Ishikawa (cell line): ENCODE measurements around the gene PPP2R1A.

ENCODE experiments used
- CEBPB ChIP-seq: IDR thresholded peaks from 2 replicates; pipeline ENCODE4 v1.6.1; 2012
- CREB1 ChIP-seq: IDR thresholded peaks from 2 replicates; pipeline ENCODE4 v1.6.1; 2012; ENCODE audit warnings: low read depth
- FOXM1 ChIP-seq: IDR thresholded peaks from 2 replicates; pipeline ENCODE4 v1.6.1; 2012; ENCODE audit warnings: low read depth, borderline replicate concordance
- MAX ChIP-seq: IDR thresholded peaks from 2 replicates; pipeline ENCODE4 v1.6.1; 2012
- REST ChIP-seq: IDR thresholded peaks from 2 replicates; pipeline ENCODE4 v1.6.1; 2012; ENCODE audit warnings: low read depth, mild to moderate bottlenecking
- USF1 ChIP-seq: IDR thresholded peaks from 2 replicates; pipeline ENCODE4 v1.6.1; 2012
- YY1 ChIP-seq: IDR thresholded peaks from 2 replicates; pipeline ENCODE4 v1.6.1; 2012; ENCODE audit warnings: low read depth

- TF ChIP-seq REST (no peak), CREB1 (no peak), FOXM1 (no peak), USF1 (no peak), YY1 (no peak), CEBPB (no peak), MAX (no peak)
Measured at GRCh38 chr19:52188822-52189734, 774 bp upstream of the PPP2R1A start.
